K562 (cell line): Measurements from ENCODE around the gene DGCR6L. TPM values are rescaled to one million over a fixed set of nuclear protein-coding genes. Genes with fewer than 3 reads are reported as not detected.

Experiments
- CLOCK ChIP-seq: fragments of 250-450 bp; sonication (Bioruptor Pico); IDR thresholded peaks from 2 replicates; pipeline ENCODE4 v1.4.0; 2020; ENCODE audit warnings: mild to moderate bottlenecking, moderate library complexity, borderline replicate concordance
- EP400 ChIP-seq: fragments of 450-650 bp; IDR thresholded peaks from 2 replicates; pipeline ENCODE4 v1.6.1; 2017; ENCODE audit warnings: antibody characterized with exemption, mild to moderate bottlenecking, moderate library complexity
- KAT2B ChIP-seq: IDR thresholded peaks from one replicate; pipeline ENCODE4 v1.6.1; 2012; ENCODE audit warnings: low read depth, mild to moderate bottlenecking, control low read depth, inconsistent platforms, low read length, moderate library complexity
- MAFG ChIP-seq: fragments of 450-650 bp; conservative IDR thresholded peaks from 2 replicates; pipeline ENCODE4 v1.6.1; 2016; ENCODE audit warnings: missing genetic modification characterization, missing compliant biosample characterization
- MXI1 ChIP-seq: IDR thresholded peaks from 2 replicates; pipeline ENCODE4 v1.6.1; 2011; ENCODE audit warnings: low read depth, mild to moderate bottlenecking, improper control_type of control experiment, low read length
- NFRKB ChIP-seq: fragments of 450-650 bp; IDR thresholded peaks from 2 replicates; pipeline ENCODE4 v1.6.1; 2016; ENCODE audit warnings: low read depth
- POLR2B ChIP-seq: fragments of 450-650 bp; IDR thresholded peaks from 2 replicates; pipeline ENCODE4 v1.6.1; 2018; ENCODE audit warnings: low read depth; ENCODE audit not compliant: partially characterized antibody
- POLR3A ChIP-seq: IDR thresholded peaks from 2 replicates; pipeline ENCODE4 v1.6.1; 2011; ENCODE audit warnings: borderline replicate concordance, mild to moderate bottlenecking, moderate library complexity; ENCODE audit not compliant: insufficient read length, insufficient read depth; ENCODE audit errors: extremely low read depth
- POLR3G ChIP-seq: IDR thresholded peaks from 2 replicates; pipeline ENCODE4 v1.6.1; 2011; ENCODE audit not compliant: insufficient read length, insufficient replicate concordance; ENCODE audit errors: extremely low read depth
- PRDM10 ChIP-seq: fragments of 450-650 bp; IDR thresholded peaks from 2 replicates; pipeline ENCODE4 v1.6.1; 2018; ENCODE audit not compliant: partially characterized antibody
- SFPQ ChIP-seq: fragments of 200-400 bp; formaldehyde crosslinking; IDR thresholded peaks from 2 replicates; pipeline ENCODE4 v1.6.1; 2017; ENCODE audit warnings: mild to moderate bottlenecking, low read depth, low read length, moderate library complexity
- SMAD1 ChIP-seq: fragments of 150-350 bp; IDR thresholded peaks from 2 replicates; pipeline ENCODE4 v1.6.1; 2014; ENCODE audit warnings: low read length, low read depth; ENCODE audit not compliant: partially characterized antibody
- STAT6 ChIP-seq: sonication (generic); formaldehyde crosslinking; IDR thresholded peaks from 2 replicates; pipeline ENCODE4 v1.8.1; 2023; ENCODE audit warnings: mild to moderate bottlenecking, missing genetic modification reagents
- ZFP30 ChIP-seq: fragments of 250-450 bp; sonication (Bioruptor Pico); IDR thresholded peaks from 2 replicates; pipeline ENCODE4 v1.8.0; 2022; ENCODE audit warnings: moderate library complexity, mild to moderate bottlenecking, inconsistent platforms, borderline replicate concordance
- ZNF146 ChIP-seq: IDR thresholded peaks from one replicate; pipeline ENCODE4 v1.6.1; 2018; ENCODE audit warnings: missing compliant biosample characterization; ENCODE audit not compliant: unreplicated experiment
- polyA plus RNA-seq, 8 experiments: library from polyadenylated mRNA; depleted of rRNA in 4 of 8; stranded (reverse) in 5 of 8; unstranded in 3 of 8; fragments of >200 nt; fragmentation: Nextera tagmentation in 2 of 8; fragmentation: Illumina TruSeq in 1 of 8; extraction: Ambion mirVana in 2 of 8; extraction: Trizol in 1 of 8; gene quantifications; 2 replicates each; pipeline versions ENCODE4 v1.2.1 to v1.2.3, GENCODE V29; 2011 to 2014; ENCODE audit warnings: inconsistent platforms in 1 of 8, missing spikeins in 1 of 8
- total RNA-seq, 7 experiments: library from RNA; depleted of rRNA in 6 of 7; stranded (reverse); fragments of >200 nt in 6 of 7; fragmentation: Illumina TruSeq in 2 of 7; extraction: Trizol in 2 of 7; gene quantifications; 2 replicates each; pipeline versions ENCODE4 v1.2.1 to v1.2.3, GENCODE V29; 2011 to 2021; ENCODE audit warnings: low replicate concordance in 1 of 7

DGCR6L gene
- total and polyA plus RNA-seq, 9 of the 15 experiments (the other 6 are each of a cell fraction or from before 2014, with no cell fraction given) = 3.6 to 151 (median 51.0) TPM

GRCh38 chr22:20319745-20320658 is at the start of gene DGCR6L (continued):
- TF ChIP-seq SFPQ (no peak), POLR3G (no peak), KAT2B (no peak), CLOCK (CRISPR knock-in tag) (peak; percentile 69; the same call in 1 of the 2 replicates), POLR3A (no peak), PRDM10 (peak; percentile 85), MXI1 (peak; percentile 83), MAFG (tag) (peak; percentile 98), ZFP30 (CRISPR knock-in tag) (no peak), POLR2B (peak; percentile 96), SMAD1 (peak; percentile 24), NFRKB (no peak), ZNF146 (CRISPR knock-in tag) (no peak), STAT6 (peak; percentile 99), EP400 (no peak)
